Fibroblast of villous mesenchyme (primary cell): ENCODE data around the gene SNX9. TPM values are rescaled to one million over a fixed set of nuclear protein-coding genes. Genes with fewer than 3 reads are reported as not detected.
A peak's percentile ranks its signal among the peaks of the same experiment; 100 is the strongest.

Source experiments
- DNase-seq: peaks from one replicate; pipeline ENCODE4 v3.0.0-alpha.2; 2010; ENCODE audit warnings: low read depth
- H3K4me3 ChIP-seq: 2 replicates; pipeline ENCODE4 v1.5.1; 2011; ENCODE audit warnings: low read depth, mild to moderate bottlenecking, low read length
- total RNA-seq: library from RNA; depleted of rRNA; stranded (reverse); fragments of >200 nt; gene quantifications from 2 replicates; pipeline ENCODE4 v1.2.3, GENCODE V29; 2012
- TF ChIP-seq, protein P1 (sequence below): IDR thresholded peaks from 2 replicates; pipeline ENCODE4 v1.5.1; 2012; ENCODE audit warnings: low read depth, mild to moderate bottlenecking, low read length; ENCODE audit not compliant: insufficient read depth

SNX9 gene
- total RNA-seq, 1 donor: 37.6 TPM

DNA sequence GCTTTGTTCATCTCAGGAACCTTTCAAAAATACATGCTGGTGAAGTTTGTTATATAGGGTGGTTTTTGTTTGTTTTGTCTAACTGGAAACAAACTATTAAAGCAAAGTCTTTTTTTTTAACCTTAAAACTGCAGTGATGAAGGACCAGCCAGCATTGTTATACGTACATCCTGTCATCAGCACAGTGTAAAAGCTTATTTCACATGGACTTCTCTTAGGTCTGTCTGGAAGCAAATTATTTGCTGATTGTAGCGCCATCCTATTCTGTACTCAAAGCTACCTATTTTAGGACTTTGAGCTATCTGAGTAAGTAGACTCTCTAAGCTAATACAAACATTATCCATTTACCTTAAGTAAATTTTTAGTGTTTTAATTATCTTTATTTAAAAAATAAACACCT, 61.7 kb downstream of the SNX9 start:
- no peak for DNase-seq
- H3K4me3 ChIP-seq: no peak overlapping the region
- TF ChIP-seq, protein P1, sequence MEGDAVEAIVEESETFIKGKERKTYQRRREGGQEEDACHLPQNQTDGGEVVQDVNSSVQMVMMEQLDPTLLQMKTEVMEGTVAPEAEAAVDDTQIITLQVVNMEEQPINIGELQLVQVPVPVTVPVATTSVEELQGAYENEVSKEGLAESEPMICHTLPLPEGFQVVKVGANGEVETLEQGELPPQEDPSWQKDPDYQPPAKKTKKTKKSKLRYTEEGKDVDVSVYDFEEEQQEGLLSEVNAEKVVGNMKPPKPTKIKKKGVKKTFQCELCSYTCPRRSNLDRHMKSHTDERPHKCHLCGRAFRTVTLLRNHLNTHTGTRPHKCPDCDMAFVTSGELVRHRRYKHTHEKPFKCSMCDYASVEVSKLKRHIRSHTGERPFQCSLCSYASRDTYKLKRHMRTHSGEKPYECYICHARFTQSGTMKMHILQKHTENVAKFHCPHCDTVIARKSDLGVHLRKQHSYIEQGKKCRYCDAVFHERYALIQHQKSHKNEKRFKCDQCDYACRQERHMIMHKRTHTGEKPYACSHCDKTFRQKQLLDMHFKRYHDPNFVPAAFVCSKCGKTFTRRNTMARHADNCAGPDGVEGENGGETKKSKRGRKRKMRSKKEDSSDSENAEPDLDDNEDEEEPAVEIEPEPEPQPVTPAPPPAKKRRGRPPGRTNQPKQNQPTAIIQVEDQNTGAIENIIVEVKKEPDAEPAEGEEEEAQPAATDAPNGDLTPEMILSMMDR: no peak

GRCh38 chr6:157885211-157885788, 62.3 kb downstream of the SNX9 start:
- no peak for DNase-seq
- TF ChIP-seq, protein P1: no peak
- H3K4me3 ChIP-seq: no peak overlapping the region

DNA sequence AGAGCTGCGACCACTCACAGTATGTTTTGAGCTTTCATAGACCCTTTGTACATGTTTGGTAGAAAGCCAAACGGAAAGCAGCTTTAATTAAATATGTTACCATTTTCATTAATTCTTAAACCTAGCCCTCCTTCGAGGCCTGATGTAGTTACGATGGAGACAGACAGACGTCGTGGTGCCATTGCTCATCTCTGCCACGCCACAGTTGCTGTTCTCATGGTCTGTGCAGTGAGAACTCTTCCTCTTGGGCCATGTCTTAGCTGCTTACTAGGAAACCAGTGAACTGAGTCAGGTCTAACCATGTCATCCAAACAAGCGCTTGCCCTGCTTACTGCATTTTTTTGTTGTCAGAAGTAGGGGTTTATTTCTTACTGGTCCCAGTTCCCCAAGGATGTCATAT, 62.8 kb downstream of the SNX9 start:
- TF ChIP-seq, protein P1: no peak
- H3K4me3 ChIP-seq: no peak overlapping the region
- DNase-seq: no peak

GRCh38 chr6:157887892-157888291, 64.8 kb downstream of the SNX9 start:
- H3K4me3 ChIP-seq: no peak overlapping the region
- DNase-seq: no peak
- TF ChIP-seq, protein P1: no peak

DNA sequence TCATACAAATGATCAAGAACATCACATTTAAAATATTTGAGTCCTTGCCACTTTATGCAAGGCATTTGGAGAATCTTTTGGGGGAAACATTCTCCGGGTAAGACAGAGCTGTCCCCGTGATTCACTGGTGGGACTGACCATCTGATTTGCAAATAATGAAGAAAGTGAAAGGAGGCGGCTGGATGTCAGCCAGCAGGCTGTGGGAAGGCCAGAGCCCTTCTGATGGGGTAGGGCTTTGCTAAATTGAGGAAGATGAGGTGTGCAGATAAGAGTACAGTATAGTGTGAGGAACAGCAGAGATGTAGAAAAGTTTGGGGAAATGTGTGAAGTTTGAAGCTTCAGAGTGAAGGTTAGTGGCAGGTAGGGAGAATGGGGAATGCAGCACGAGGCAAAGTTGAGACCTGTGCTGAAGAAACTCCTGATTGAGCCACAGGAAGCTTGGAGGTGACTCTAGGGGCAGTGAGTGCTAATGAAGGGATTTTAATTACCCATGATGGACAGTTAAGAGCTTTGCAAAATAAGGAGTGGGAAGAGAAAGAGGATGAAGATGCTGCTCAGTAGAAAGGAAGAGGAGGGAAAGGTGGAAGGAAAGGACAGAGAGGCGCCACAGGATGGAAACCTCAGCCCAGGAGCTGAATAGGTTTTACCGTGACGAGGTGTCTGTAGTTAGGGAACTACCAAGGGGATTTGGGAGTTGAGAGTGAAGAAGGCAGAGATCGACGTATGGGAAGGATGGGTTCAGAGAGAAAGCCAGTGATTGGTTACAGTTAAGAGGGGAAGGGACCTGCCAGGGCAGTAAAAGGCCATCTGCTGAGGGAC, 68.7 kb downstream of the SNX9 start:
- H3K4me3 ChIP-seq: no peak overlapping the region
- no peak for DNase-seq
- TF ChIP-seq, protein P1: no peak

- DNase-seq: peak; percentile 42
- no peak overlapping the region for H3K4me3 ChIP-seq
- TF ChIP-seq, protein P1: no peak
Observed at GRCh38 chr6:157892363-157892877, 69.4 kb downstream of the SNX9 start.
